Effector memory CD4-positive, alpha-beta T cell (primary cell): ENCODE results near the gene CKAP4.

Experiments used
- DNase-seq, 3 donors: peaks; one replicate each; pipeline ENCODE4 v3.0.0-alpha.2; 2020
- H3K27ac ChIP-seq: 2 replicates; pipeline ENCODE4 v1.7.0; 2013; ENCODE audit warnings: mild to moderate bottlenecking, low read length, moderate library complexity; ENCODE audit not compliant: insufficient read depth, poor library complexity, severe bottlenecking
- H3K27me3 ChIP-seq: replicated peaks from 2 replicates; pipeline ENCODE4 v1.7.0; 2013; ENCODE audit warnings: mild to moderate bottlenecking, low read length; ENCODE audit not compliant: insufficient read depth, control insufficient read depth, poor library complexity, severe bottlenecking
- H3K36me3 ChIP-seq: 2 replicates; pipeline ENCODE4 v1.7.0; 2013; ENCODE audit warnings: mild to moderate bottlenecking, low read length, moderate library complexity; ENCODE audit not compliant: control insufficient read depth, insufficient read depth
- H3K4me1 ChIP-seq: 2 replicates; pipeline ENCODE4 v1.7.0; 2013; ENCODE audit warnings: low read length, mild to moderate bottlenecking; ENCODE audit not compliant: control insufficient read depth, insufficient read depth, poor library complexity, severe bottlenecking
- H3K4me3 ChIP-seq: 2 replicates; pipeline ENCODE4 v1.7.0; 2013; ENCODE audit warnings: low read length, low read depth, mild to moderate bottlenecking; ENCODE audit not compliant: insufficient read depth, poor library complexity, severe bottlenecking
- H3K9me3 ChIP-seq: 2 replicates; pipeline ENCODE4 v1.7.0; 2013; ENCODE audit warnings: mild to moderate bottlenecking, low read length, moderate library complexity; ENCODE audit not compliant: control insufficient read depth

Gene CKAP4

DNA sequence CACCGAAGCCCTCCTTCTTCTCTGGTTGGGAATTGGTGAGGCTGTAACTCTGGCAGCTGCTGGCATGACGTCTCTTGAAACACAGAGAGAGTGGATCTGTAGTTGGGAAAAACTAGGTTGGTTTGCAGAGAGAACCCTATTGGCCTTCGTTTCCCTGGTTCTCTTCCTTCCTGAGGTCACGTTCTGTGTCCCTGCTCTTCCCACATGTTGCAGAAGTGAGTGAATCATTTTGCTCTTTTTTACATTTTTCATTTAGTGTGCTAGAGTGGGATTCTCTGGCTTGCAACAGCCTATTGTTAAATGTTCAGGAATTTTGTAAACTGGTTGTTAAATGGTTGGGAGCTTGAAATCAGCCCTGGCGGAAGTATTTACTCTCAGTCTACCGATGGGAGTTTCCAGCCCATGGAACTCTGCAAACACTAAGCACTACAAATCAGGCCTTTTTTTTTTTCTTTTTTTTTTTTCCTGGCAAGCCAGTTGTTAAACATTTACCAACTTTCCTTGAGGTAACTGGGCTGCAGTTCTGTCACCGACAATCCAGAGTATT lies 26.8 kb upstream of the CKAP4 start:
- DNase-seq: no peak
- no peak overlapping the region for H3K27ac ChIP-seq
- H3K27me3 ChIP-seq: no peaks in the 10 kb centered on the region
- H3K4me1 ChIP-seq: no peaks in the 10 kb centered on the region
- H3K36me3 ChIP-seq: no peaks in the 10 kb centered on the region
- no peaks in the 10 kb centered on the region for H3K9me3 ChIP-seq
- no peak overlapping the region for H3K4me3 ChIP-seq

DNA sequence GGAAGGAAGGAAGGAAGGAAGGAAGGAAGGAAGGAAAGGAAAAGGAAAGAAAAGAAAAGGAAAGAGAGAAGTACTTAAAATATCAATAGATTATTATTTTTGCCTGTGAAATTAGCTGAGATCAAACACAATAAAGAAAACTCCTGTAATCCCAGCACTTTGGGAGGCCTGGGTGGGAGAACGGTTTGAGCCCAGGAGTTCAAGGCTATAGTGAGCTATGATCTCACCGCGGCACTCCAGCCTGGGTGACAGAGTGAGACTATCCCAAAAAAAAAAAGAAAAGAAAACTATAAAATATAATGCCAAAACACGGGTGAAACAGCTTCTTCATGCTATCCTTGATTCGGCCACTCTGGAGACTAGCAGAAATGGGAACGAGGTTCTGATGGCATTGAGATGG lies 26.2 kb upstream of the CKAP4 start:
- H3K27ac ChIP-seq: no peak overlapping the region
- no peak for DNase-seq
- no peaks in the 10 kb centered on the region for H3K9me3 ChIP-seq
- H3K36me3 ChIP-seq: no peaks in the 10 kb centered on the region
- no peaks in the 10 kb centered on the region for H3K27me3 ChIP-seq
- no peak overlapping the region for H3K4me3 ChIP-seq
- H3K4me1 ChIP-seq: no peaks in the 10 kb centered on the region

DNA sequence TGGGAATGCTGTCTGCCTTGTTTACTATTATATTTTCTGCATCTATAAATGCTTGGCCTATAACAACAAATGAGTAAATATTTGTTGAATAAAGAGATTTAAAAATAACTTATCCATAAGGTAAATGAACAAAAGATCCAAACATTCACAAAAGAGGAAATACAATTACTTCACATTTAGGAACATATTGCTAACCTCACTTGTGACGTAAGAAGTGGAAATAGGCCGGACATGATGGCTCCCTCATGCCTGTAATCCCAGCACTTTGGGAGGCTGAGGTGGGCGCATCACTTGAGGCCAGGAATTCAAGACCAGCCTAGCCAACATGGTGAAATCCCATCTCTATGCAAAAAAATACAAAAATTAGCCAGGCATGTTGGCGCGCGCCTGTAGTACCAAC lies 25.7 kb upstream of the CKAP4 start:
- no peak overlapping the region for H3K27ac ChIP-seq
- H3K36me3 ChIP-seq: no peaks in the 10 kb centered on the region
- no peaks in the 10 kb centered on the region for H3K4me1 ChIP-seq

DNA sequence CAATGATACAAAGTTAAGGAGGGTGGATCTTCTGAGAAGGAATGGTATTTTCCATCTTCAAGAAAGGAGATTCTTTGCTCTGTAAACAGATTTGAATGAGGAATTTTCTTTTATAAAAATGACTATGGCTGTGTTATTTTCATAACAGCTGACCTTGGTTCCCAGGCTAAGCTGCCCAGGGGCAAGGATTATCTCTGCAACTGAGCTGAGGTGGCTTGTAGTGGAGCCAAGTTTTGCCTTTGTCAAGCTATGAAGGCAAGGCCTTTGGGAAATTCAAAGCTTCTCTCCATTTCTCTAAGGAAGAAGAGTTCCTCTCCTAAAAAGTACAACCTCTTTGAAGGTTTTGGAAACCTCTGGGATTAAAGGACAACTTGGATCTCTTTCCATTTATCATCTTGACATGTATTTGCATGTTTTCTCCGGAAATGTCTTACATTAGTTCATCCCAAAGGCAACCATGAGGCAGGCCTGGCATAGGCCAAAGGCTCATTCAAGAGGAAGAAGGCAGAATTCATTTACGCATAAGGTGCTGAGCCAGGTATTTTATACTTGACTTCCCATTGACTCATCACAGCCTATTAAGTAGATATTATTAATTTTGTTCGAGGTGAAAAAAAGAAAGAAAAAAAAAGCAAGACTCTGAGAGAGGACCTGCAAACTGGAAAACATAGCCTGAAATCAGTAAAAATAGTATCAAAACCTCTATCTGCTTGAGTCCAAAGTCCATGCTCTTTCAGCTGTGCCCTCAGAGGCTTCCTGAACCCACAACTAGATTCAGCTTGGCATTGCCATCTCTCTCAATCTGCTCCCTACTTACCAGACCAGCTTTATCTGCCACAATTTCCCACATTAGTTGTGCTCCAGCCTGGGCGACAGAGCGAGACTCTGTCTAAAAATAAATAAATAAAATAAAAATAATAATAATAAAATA lies 24.0 kb upstream of the CKAP4 start:
- DNase-seq: no peak
- Histone ChIP-seq H3K27ac (no peak overlapping the region), H3K4me1 (peaks cover 11% of the 10 kb centered on the region), H3K36me3 (no peaks in the 10 kb centered on the region), H3K27me3 (no peaks in the 10 kb centered on the region), H3K4me3 (no peak overlapping the region), H3K9me3 (no peaks in the 10 kb centered on the region)

More for the DNA sequence above, 25.7 kb upstream of the CKAP4 start:
- H3K27me3 ChIP-seq: no peaks in the 10 kb centered on the region
- no peak for DNase-seq
- H3K4me3 ChIP-seq: no peak overlapping the region
- no peaks in the 10 kb centered on the region for H3K9me3 ChIP-seq

GRCh38 chr12:106269150-106269771 lies 21.4 kb upstream of the CKAP4 start:
- Histone ChIP-seq H3K9me3 (no peaks in the 10 kb centered on the region), H3K4me1 (peaks cover 11% of the 10 kb centered on the region), H3K27ac (no peak overlapping the region)

DNA sequence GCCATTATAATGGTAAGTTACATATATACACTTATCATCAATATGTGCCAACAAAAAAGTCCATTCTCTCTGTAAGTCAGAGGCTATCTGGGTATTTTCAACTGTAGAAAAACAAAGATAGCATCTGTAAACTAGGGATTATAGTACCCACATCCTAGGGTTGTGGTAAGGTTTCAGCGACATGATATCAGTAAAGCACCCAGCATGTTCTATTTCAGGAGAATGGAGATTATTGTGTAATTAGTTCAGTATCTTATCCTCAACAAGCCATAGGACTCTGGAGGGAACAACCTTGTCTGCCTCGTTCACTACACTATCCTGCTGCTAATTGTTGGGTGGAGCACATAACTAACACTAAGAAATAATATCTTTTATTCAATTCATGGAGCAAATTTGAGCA lies 19.7 kb upstream of the CKAP4 start:
- no peak for DNase-seq
- Histone ChIP-seq H3K36me3 (no peaks in the 10 kb centered on the region), H3K9me3 (no peaks in the 10 kb centered on the region), H3K27ac (no peak overlapping the region), H3K4me1 (peaks cover 11% of the 10 kb centered on the region), H3K27me3 (no peaks in the 10 kb centered on the region), H3K4me3 (no peak overlapping the region)

More at GRCh38 chr12:106269150-106269771, 21.4 kb upstream of the CKAP4 start:
- Histone ChIP-seq H3K4me3 (no peak overlapping the region), H3K36me3 (no peaks in the 10 kb centered on the region), H3K27me3 (no peaks in the 10 kb centered on the region)
- no peak for DNase-seq

- DNase-seq: no peak
- no peaks in the 10 kb centered on the region for H3K9me3 ChIP-seq
- H3K4me1 ChIP-seq: peaks cover 11% of the 10 kb centered on the region
- H3K36me3 ChIP-seq: no peaks in the 10 kb centered on the region
- no peak overlapping the region for H3K27ac ChIP-seq
- no peaks in the 10 kb centered on the region for H3K27me3 ChIP-seq
- H3K4me3 ChIP-seq: no peak overlapping the region
These were observed 17.3 kb upstream of the CKAP4 start for GRCh38 chr12:106265116-106265515.

DNA sequence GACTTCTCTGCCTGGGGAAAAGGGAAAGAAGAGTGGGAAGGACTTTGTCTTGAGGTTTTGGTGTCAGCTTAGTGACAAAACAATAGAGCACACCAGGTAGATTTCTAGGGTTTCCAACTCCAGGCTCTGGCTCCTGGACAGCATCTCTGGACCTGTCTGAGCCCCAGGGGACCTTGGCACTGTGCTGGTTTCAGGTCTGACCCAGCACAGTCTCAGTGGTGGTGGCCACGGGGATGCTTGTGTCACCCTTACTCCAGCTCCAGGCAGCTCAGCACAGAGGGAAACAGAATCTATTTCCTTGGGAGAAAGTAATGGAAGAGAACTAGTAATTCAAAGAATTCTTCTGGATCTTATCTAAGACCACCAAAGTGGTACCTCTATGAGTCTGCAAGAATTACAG lies 11.1 kb upstream of the CKAP4 start:
- no peak overlapping the region for H3K4me3 ChIP-seq
- no peaks in the 10 kb centered on the region for H3K27me3 ChIP-seq
- DNase-seq: no peak
- no peak overlapping the region for H3K27ac ChIP-seq
- H3K9me3 ChIP-seq: no peaks in the 10 kb centered on the region
- no peaks in the 10 kb centered on the region for H3K4me1 ChIP-seq
- H3K36me3 ChIP-seq: no peaks in the 10 kb centered on the region

GRCh38 chr12:106258226-106258625 lies 10.4 kb upstream of the CKAP4 start:
- Histone ChIP-seq H3K36me3 (no peaks in the 10 kb centered on the region), H3K4me3 (no peak overlapping the region), H3K27ac (no peak overlapping the region), H3K9me3 (no peaks in the 10 kb centered on the region), H3K27me3 (no peaks in the 10 kb centered on the region), H3K4me1 (no peaks in the 10 kb centered on the region)
- no peak for DNase-seq

GRCh38 chr12:106256524-106256923 lies 8.7 kb upstream of the CKAP4 start:
- Histone ChIP-seq H3K36me3 (no peaks in the 10 kb centered on the region), H3K4me3 (no peak overlapping the region), H3K27me3 (no peaks in the 10 kb centered on the region), H3K9me3 (no peaks in the 10 kb centered on the region), H3K4me1 (no peaks in the 10 kb centered on the region), H3K27ac (no peak overlapping the region)
- no peak for DNase-seq
